Endothelial cell of umbilical vein (primary cell): ENCODE measurements around the gene AP5Z1. TPM values are rescaled to one million over a fixed set of nuclear protein-coding genes. Genes with fewer than 3 reads are reported as not detected.

Source experiments
- BruUV-seq: library from RNA; stranded (reverse); fragments of 400-500 nt; replicated peaks from 2 replicates; lab custom pipeline; 2021; lab: Mats Ljungman, UMichigan
- CTCF ChIA-PET: fragments of 300-600, 350-600 bp; sonication (Branson Sonifier 250); formaldehyde crosslinking; loops from one replicate; lab custom pipeline; 2021; ENCODE audit warnings: antibody characterized with exemption, inconsistent platforms; lab: Charles Lee
- POLR2A ChIA-PET: fragments of 300-600, 350-600 bp; sonication (Branson Sonifier 250); formaldehyde crosslinking; loops from one replicate; lab custom pipeline; 2021; ENCODE audit warnings: antibody characterized with exemption, inconsistent platforms; lab: Charles Lee
- DNase-seq: peaks from one replicate; pipeline ENCODE4 v3.0.0-alpha.2; 2011; ENCODE audit warnings: low read depth, low spot score
- FAIRE-seq: peaks from 2 replicates; lab custom pipeline; 2011; peaks lifted over from hg19 to GRCh38; lab: Jason Lieb, UNC
- H2AFZ ChIP-seq: 2 replicates; pipeline ENCODE4 v1.6.0; 2012; ENCODE audit warnings: low read depth, low read length, control low read depth, inconsistent platforms
- H3K27ac ChIP-seq: 2 replicates; pipeline ENCODE4 v1.5.1; 2011; ENCODE audit warnings: low read depth, mild to moderate bottlenecking, control low read depth, low read length, moderate library complexity; ENCODE audit not compliant: insufficient read depth
- H3K27me3 ChIP-seq, 2 experiments: 2 replicates each; pipeline versions ENCODE4 v1.6.0 to v1.6.1; 2011; ENCODE audit warnings: low read length in 2 of 2, mixed read lengths in 1 of 2; ENCODE audit not compliant: control insufficient read depth in 2 of 2, insufficient read depth in 2 of 2
- H3K36me3 ChIP-seq, 2 experiments: 2 replicates in 1 of 2; 3 replicates in 1 of 2; pipeline ENCODE4 v1.5.1; 2011; ENCODE audit warnings: low read length in 2 of 2, mild to moderate bottlenecking in 1 of 2, moderate library complexity in 1 of 2; ENCODE audit not compliant: control insufficient read depth in 2 of 2, insufficient read depth in 2 of 2; ENCODE audit errors: extremely low read depth in 1 of 2
- H3K4me1 ChIP-seq: 3 replicates; pipeline ENCODE4 v1.5.1; 2011; ENCODE audit warnings: mild to moderate bottlenecking, low read length; ENCODE audit not compliant: control insufficient read depth, insufficient read depth; ENCODE audit errors: extremely low read depth
- H3K4me2 ChIP-seq: 2 replicates; pipeline ENCODE4 v1.6.1; 2011; ENCODE audit warnings: low read length, control low read depth, mixed read lengths; ENCODE audit not compliant: insufficient read depth
- H3K4me3 ChIP-seq, 3 experiments: fragments of 200-600 bp in 1 of 3; sonication (generic), shearing (Covaris generic) in 1 of 3; replicated peaks in 1 of 3; 2 replicates each; pipeline ENCODE4 v1.5.1; 2011 to 2016; ENCODE audit warnings: control low read depth in 3 of 3, low read length in 3 of 3, mild to moderate bottlenecking in 2 of 3, inconsistent platforms in 1 of 3, low read depth in 1 of 3, moderate library complexity in 1 of 3; ENCODE audit not compliant: insufficient read depth in 1 of 3
- H3K79me2 ChIP-seq: 2 replicates; pipeline ENCODE4 v1.6.0; 2012; ENCODE audit warnings: low read length, inconsistent platforms; ENCODE audit not compliant: control insufficient read depth, insufficient read depth
- H3K9ac ChIP-seq: replicated peaks from 2 replicates; pipeline ENCODE3; 2011; ENCODE audit warnings: low read length, control low read depth; ENCODE audit not compliant: insufficient read depth; ENCODE audit errors: extremely low read depth
- H3K9me1 ChIP-seq: replicated peaks from 3 replicates; pipeline ENCODE4 v1.6.0; 2011; ENCODE audit warnings: mild to moderate bottlenecking, low read length; ENCODE audit not compliant: control insufficient read depth, insufficient read depth; ENCODE audit errors: extremely low read depth
- H3K9me3 ChIP-seq: replicated peaks from 2 replicates; pipeline ENCODE4 v1.5.1; 2012; ENCODE audit warnings: low read length, inconsistent platforms; ENCODE audit not compliant: control insufficient read depth, insufficient read depth
- H4K20me1 ChIP-seq: replicated peaks from 2 replicates; pipeline ENCODE3; 2011; ENCODE audit warnings: mild to moderate bottlenecking, low read length; ENCODE audit not compliant: control insufficient read depth, insufficient read depth; ENCODE audit errors: extremely low read depth
- MYC ChIP-seq: IDR thresholded peaks from one replicate; pipeline ENCODE4 v1.6.1; 2011; ENCODE audit warnings: mild to moderate bottlenecking, low read depth, low read length
- dilution Hi-C: fragments of 300-500 bp; cut with MboI; formaldehyde crosslinking; loops from one replicate; pipeline ENCODE4 v1.15.0; 2019; ENCODE audit warnings: low sequenced_read_pairs; ENCODE audit not compliant: extremely low pct_ligation_motif_present
- intact Hi-C: fragments of 100-400 bp; cut with micrococcal nuclease; formaldehyde crosslinking; loops from one replicate; pipeline ENCODE4 v1.10.0; 2022
- polyA plus RNA-seq, 4 experiments: library from polyadenylated mRNA; depleted of rRNA in 3 of 4; stranded (reverse) in 3 of 4; unstranded in 1 of 4; fragments of >200 nt; gene quantifications; 2 replicates each; pipeline versions ENCODE4 v1.2.1 to v1.2.3, GENCODE V29; 2011 to 2012; ENCODE audit warnings: missing spikeins in 1 of 4
- total RNA-seq: library from RNA; stranded (reverse); gene quantifications from 2 replicates; pipeline ENCODE4 v1.2.3, GENCODE V29; 2021
- TF ChIP-seq, protein P1 (sequence below), 2 donors: IDR thresholded peaks; 1 replicate in 1 of 2; 2 replicates in 1 of 2; pipeline ENCODE4 v1.5.1; 2011; ENCODE audit warnings: low read length in 2 of 2, mild to moderate bottlenecking in 2 of 2, moderate library complexity in 2 of 2, control low read depth in 1 of 2, inconsistent platforms in 1 of 2, low read depth in 1 of 2; ENCODE audit not compliant: insufficient read depth in 1 of 2; ENCODE audit errors: extremely low read depth in 1 of 2

Gene AP5Z1
- total and polyA plus RNA-seq, 2 donors (not counting 3 experiments of a cell fraction or from before 2014, with no cell fraction given): 53.7 to 58.9 TPM

DNA sequence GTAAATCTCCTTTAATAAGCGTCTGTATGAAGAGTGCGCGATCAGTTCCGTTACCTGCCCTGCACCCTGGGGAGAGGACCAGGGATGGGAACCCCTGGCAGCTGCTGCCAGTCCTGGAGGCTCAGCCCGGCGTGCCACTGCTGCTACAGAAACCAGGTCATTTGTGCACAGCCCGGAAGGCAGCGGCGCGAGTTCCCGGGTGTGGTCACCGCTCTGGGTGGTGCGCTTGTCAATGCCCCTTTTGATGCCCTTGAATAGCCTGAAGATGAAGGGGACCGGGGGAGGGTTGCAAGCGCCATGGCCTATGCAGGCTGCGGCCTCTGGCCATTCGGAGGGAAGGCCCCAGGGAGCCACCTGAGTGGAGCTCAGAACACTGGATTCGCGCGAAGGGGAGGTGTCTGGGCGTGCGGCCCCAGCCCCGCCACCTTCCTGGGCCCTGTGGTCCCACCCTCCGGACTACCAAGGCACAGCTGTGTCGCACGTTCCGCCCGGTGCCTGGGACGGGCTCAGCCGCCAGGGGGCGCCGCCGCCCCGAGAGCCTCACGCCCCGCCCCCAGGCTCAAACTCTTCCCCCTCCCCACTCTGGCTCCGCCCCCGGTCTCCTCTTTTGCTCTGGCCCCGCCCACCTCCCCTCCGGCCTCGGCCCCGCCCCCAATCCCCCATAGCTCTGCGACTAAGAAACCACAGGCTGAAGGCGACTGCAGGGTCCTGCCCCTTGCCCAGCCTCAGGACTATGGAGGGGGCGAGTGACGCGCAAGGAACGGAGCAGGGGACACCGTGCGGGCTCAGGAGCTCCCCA, 16.5 kb downstream of the AP5Z1 start:
- H3K9me3 ChIP-seq: no peaks in the 10 kb centered on the region
- POLR2A ChIA-PET: interaction anchor here (1.5 kb wide), 1 partner anchor 17 kb away, joined by 4 read pairs; the partner anchor contains the start of gene AP5Z1
- no TSS peak for BruUV-seq
- DNase-seq (peak; percentile 51), FAIRE-seq (no peak)
- no peak for TF ChIP-seq MYC
- TF ChIP-seq, protein P1, sequence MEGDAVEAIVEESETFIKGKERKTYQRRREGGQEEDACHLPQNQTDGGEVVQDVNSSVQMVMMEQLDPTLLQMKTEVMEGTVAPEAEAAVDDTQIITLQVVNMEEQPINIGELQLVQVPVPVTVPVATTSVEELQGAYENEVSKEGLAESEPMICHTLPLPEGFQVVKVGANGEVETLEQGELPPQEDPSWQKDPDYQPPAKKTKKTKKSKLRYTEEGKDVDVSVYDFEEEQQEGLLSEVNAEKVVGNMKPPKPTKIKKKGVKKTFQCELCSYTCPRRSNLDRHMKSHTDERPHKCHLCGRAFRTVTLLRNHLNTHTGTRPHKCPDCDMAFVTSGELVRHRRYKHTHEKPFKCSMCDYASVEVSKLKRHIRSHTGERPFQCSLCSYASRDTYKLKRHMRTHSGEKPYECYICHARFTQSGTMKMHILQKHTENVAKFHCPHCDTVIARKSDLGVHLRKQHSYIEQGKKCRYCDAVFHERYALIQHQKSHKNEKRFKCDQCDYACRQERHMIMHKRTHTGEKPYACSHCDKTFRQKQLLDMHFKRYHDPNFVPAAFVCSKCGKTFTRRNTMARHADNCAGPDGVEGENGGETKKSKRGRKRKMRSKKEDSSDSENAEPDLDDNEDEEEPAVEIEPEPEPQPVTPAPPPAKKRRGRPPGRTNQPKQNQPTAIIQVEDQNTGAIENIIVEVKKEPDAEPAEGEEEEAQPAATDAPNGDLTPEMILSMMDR (IDR thresholded peaks at IDR 0.05; ENCODE audit: extremely low read depth in 1 of 2, insufficient read depth in 1 of 2, low read depth in 1 of 2, low read length in 2 of 2): peak; percentile 62 to 88
- no peaks in the 10 kb centered on the region for H3K9me1 ChIP-seq
- no peak overlapping the region for H2AFZ ChIP-seq
- peak overlapping the region; percentile 33 for H3K9ac ChIP-seq
- peak overlapping the region; percentile 52 for H3K4me2 ChIP-seq
- intact Hi-C loops (no loop called here), dilution Hi-C loops (no loop called here)
- H3K79me2 ChIP-seq: no peaks in the 10 kb centered on the region
- no peaks in the 10 kb centered on the region for H3K4me1 ChIP-seq
- H4K20me1 ChIP-seq: no peaks in the 10 kb centered on the region
- H3K27me3 ChIP-seq: no peaks in the 10 kb centered on the region
- peaks cover 5 to 25% of the 10 kb centered on the region in 2 experiments for H3K36me3 ChIP-seq
- no peak overlapping the region for H3K27ac ChIP-seq
- H3K4me3 ChIP-seq: peak overlapping the region in 1 of 3 experiments; percentile 23
- CTCF ChIA-PET: interaction anchor here (0.6 to 9.9 kb wide), 20 partner anchors 10 to 410 kb away, joined by 3 to 104 read pairs (median 4); partner anchors contain the start of genes AP5Z1 and RADIL
